ENCODE results near the gene CSNK1D.

The CSNK1D gene

GRCh38 chr17:82305727-82306300 is 32.3 kb upstream of the CSNK1D start:
- H3K4me3 ChIP-seq = no peak overlapping the region
- no peak for TF ChIP-seq CTCF (IDR thresholded peaks at IDR 0.05)
- H3K27ac ChIP-seq = no peak overlapping the region
- no peak for DNase-seq (ENCODE audit: low spot score)

GRCh38 chr17:82304826-82305726 is 31.6 kb upstream of the CSNK1D start:
- DNase-seq (ENCODE audit: low spot score) = no peak
- Histone ChIP-seq H3K27ac (no peak overlapping the region), H3K4me3 (no peak overlapping the region)
- TF ChIP-seq CTCF (IDR thresholded peaks at IDR 0.05) = no peak

- no peak for TF ChIP-seq CTCF (IDR thresholded peaks at IDR 0.05)
- no peak overlapping the region for H3K27ac ChIP-seq
These were observed 30.7 kb upstream of the CSNK1D start for GRCh38 chr17:82303944-82304808.

GRCh38 chr17:82302991-82303943 is 29.8 kb upstream of the CSNK1D start:
- Histone ChIP-seq H3K4me3 (no peak overlapping the region), H3K27ac (no peak overlapping the region)
- no peak for TF ChIP-seq CTCF (IDR thresholded peaks at IDR 0.05)
- no peak for DNase-seq (ENCODE audit: low spot score)

More at GRCh38 chr17:82303944-82304808, 30.7 kb upstream of the CSNK1D start:
- no peak overlapping the region for H3K4me3 ChIP-seq
- no peak for DNase-seq (ENCODE audit: low spot score)

GRCh38 chr17:82302568-82302963 is 29.1 kb upstream of the CSNK1D start:
- TF ChIP-seq CTCF (IDR thresholded peaks at IDR 0.05) = no peak
- Histone ChIP-seq H3K4me3 (no peak overlapping the region), H3K27ac (no peak overlapping the region)
- DNase-seq (ENCODE audit: low spot score) = no peak

GRCh38 chr17:82301916-82302567 is 28.5 kb upstream of the CSNK1D start:
- peak; percentile 65 for DNase-seq (ENCODE audit: low spot score)
- no peak for TF ChIP-seq CTCF (IDR thresholded peaks at IDR 0.05)
- Histone ChIP-seq H3K4me3 (no peak overlapping the region), H3K27ac (no peak overlapping the region)

Measured in coronary artery (tissue), 2 donors.